Myocyte (in vitro differentiated cells): ENCODE data around the gene FNIP2. TPM values are rescaled to one million over a fixed set of nuclear protein-coding genes. Genes with fewer than 3 reads are reported as not detected.
A peak's percentile ranks its signal among the peaks of the same experiment; 100 is the strongest.
"Not testable (repeated sequence)": the region's sequence is repeated elsewhere in the genome, so short reads cannot be mapped to it uniquely, and the experiment has no call there.

Source experiments
- DNase-seq: peaks from one replicate; pipeline ENCODE4 v3.0.0-alpha.2; 2012; ENCODE audit warnings: low read depth
- total RNA-seq: library from RNA; depleted of rRNA; stranded (reverse); fragments of >200 nt; gene quantifications from 2 replicates; pipeline ENCODE4 v1.2.3, GENCODE V29; 2014

Gene FNIP2
- total RNA-seq, 1 donor from 2014 or later: 42.9 TPM

GRCh38 chr4:158906073-158906472, 137.2 kb downstream of the FNIP2 start:
- DNase-seq: no peak

- DNase-seq: no peak
These were observed 143.6 kb downstream of the FNIP2 start for GRCh38 chr4:158912390-158912789.

- no peak for DNase-seq
These were observed 144.0 kb downstream of the FNIP2 start for GRCh38 chr4:158912806-158913205.

- DNase-seq: no peak
These were observed 144.9 kb downstream of the FNIP2 start for GRCh38 chr4:158913766-158914165.

- DNase-seq: peak; percentile 57
These were observed 145.4 kb downstream of the FNIP2 start for GRCh38 chr4:158914218-158914617.

- DNase-seq: peak; percentile 44
These were observed 146.9 kb downstream of the FNIP2 start for GRCh38 chr4:158915683-158916241.

GRCh38 chr4:158920452-158920996, 151.7 kb downstream of the FNIP2 start:
- DNase-seq: not testable (repeated sequence)

- not testable (repeated sequence) for DNase-seq
These were observed 158.9 kb downstream of the FNIP2 start for GRCh38 chr4:158927774-158928173.

- DNase-seq: no peak
These were observed 161.3 kb downstream of the FNIP2 start for GRCh38 chr4:158929939-158930638.

GRCh38 chr4:158930639-158930972, 161.8 kb downstream of the FNIP2 start:
- DNase-seq: no peak

- DNase-seq: no peak
These were observed 164.4 kb downstream of the FNIP2 start for GRCh38 chr4:158933236-158933635.

- no peak for DNase-seq
These were observed 166.3 kb downstream of the FNIP2 start for GRCh38 chr4:158934996-158935669.

GRCh38 chr4:158936238-158936637, 167.4 kb downstream of the FNIP2 start:
- DNase-seq: no peak

GRCh38 chr4:158938220-158939044, 169.6 kb downstream of the FNIP2 start:
- peak; percentile 55 for DNase-seq

- no peak for DNase-seq
These were observed 171.4 kb downstream of the FNIP2 start for GRCh38 chr4:158940271-158940670.

GRCh38 chr4:158941321-158941720, 172.5 kb downstream of the FNIP2 start:
- no peak for DNase-seq

- DNase-seq: no peak
These were observed 173.1 kb downstream of the FNIP2 start for GRCh38 chr4:158941895-158942294.

GRCh38 chr4:158945529-158946108, 176.8 kb downstream of the FNIP2 start:
- DNase-seq: no peak

GRCh38 chr4:158946825-158947224, 178.0 kb downstream of the FNIP2 start:
- no peak for DNase-seq

GRCh38 chr4:158948071-158948470, 179.2 kb downstream of the FNIP2 start:
- DNase-seq: no peak

- DNase-seq: peak; percentile 45
These were observed 180.3 kb downstream of the FNIP2 start for GRCh38 chr4:158949099-158949498.
